Forelimb muscle (tissue), 1 donor: ENCODE measurements around the gene CD200. TPM values are rescaled to one million over a fixed set of nuclear protein-coding genes. Genes with fewer than 3 reads are reported as not detected.

ENCODE experiments used
- DNase-seq: peaks from one replicate; pipeline ENCODE4 v3.0.0-alpha.2; 2013; ENCODE audit warnings: low read depth
- polyA plus RNA-seq: library from polyadenylated mRNA; unstranded; fragments of 120-200 nt; gene quantifications from one replicate; pipeline ENCODE4 v1.2.1, GENCODE V29; 2013; ENCODE audit not compliant: insufficient read length

Gene CD200, protein sequence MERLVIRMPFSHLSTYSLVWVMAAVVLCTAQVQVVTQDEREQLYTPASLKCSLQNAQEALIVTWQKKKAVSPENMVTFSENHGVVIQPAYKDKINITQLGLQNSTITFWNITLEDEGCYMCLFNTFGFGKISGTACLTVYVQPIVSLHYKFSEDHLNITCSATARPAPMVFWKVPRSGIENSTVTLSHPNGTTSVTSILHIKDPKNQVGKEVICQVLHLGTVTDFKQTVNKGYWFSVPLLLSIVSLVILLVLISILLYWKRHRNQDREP
- polyA plus RNA-seq, result 11.0 TPM

- no peak for DNase-seq
These were observed at the start of gene CD200 for GRCh38 chr3:112333002-112333380. CD200 (plus strand) TSS chr3:112333156; CDS start chr3:112333213, 57 bp downstream.

- no peak for DNase-seq
These were observed 43.9 kb upstream of the CD200 start for GRCh38 chr3:112289011-112289410.

- peak; percentile 71 for DNase-seq
These were observed 39.3 kb upstream of the CD200 start, which contains the start of gene SLC9C1 for GRCh38 chr3:112293368-112294321. SLC9C1 (minus strand) TSS chr3:112294216; CDS start chr3:112286791, 7,425 bp downstream.

DNA sequence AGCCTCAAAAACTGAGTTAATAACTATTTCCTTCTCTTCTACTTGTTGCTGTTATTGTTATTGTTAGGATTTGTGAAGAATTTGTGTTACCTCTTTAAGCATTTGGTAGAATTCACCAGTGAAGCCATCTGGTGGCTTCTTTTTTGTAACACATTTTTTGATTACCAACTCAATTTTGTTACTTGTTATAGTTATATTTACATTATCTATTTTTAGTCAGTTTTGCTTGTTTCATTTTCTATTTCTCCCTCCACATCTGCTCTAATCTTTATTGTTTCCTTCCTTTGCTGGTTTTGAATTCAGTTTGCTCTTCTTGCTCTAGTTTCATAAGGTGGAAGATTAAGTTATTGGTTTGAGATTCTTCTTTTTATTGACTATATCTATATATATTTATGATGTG lies 35.2 kb upstream of the CD200 start:
- no peak for DNase-seq

- DNase-seq, result no peak
These were observed 34.2 kb upstream of the CD200 start for GRCh38 chr3:112298781-112299180.

GRCh38 chr3:112302150-112302830 lies 30.7 kb upstream of the CD200 start:
- DNase-seq, result no peak

- DNase-seq, result no peak
These were observed 29.8 kb upstream of the CD200 start for GRCh38 chr3:112302881-112303763.

DNA sequence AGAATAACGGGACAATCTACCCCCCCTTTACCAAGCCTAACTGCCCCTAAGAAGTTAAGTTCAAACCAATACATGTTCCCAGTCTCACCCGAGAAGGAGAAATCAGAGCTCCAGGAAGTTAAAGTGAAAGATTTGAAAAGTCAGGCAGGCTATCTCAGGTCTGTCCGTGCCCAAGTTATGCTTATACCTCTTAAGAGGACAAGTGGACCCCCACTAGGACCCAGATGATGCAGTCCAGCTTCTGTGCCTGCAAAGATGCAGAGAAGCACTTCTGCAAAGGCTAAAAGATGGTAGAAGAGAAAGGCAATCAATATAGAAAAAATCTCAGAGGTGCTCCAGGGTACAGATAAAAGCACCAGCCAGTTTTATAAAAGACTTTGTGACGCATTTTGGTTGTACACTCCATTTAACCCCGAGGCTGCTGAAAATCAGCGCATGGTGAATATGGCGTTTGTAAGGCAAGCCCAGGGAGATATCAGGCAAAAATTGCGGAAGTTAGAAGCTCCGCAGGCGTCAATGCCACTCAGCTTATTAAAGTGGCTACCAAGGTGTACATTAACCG lies 29.1 kb upstream of the CD200 start:
- no peak for DNase-seq

- no peak for DNase-seq
These were observed 28.3 kb upstream of the CD200 start for GRCh38 chr3:112304611-112305010.

DNA sequence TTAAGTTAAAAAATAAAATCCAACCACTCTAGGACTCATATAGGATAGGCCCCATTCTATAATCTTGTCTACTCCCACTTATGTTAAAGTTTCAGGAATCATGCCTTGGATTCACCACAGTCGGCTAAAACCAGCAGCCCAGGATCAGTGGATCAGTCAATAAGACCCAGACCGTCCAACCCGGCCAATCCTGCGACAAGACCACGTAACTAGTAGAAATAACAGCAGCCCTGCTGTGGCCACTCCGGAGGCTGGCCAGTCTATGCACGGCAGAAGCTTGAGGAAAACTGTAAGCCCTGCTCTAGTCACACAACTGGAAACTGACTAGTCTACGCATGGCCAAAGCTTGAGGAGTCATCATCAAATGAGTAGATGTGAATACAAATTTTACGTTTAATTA lies 26.1 kb upstream of the CD200 start:
- no peak for DNase-seq

- DNase-seq, result no peak
These were observed 25.4 kb upstream of the CD200 start for GRCh38 chr3:112307557-112307956.

DNA sequence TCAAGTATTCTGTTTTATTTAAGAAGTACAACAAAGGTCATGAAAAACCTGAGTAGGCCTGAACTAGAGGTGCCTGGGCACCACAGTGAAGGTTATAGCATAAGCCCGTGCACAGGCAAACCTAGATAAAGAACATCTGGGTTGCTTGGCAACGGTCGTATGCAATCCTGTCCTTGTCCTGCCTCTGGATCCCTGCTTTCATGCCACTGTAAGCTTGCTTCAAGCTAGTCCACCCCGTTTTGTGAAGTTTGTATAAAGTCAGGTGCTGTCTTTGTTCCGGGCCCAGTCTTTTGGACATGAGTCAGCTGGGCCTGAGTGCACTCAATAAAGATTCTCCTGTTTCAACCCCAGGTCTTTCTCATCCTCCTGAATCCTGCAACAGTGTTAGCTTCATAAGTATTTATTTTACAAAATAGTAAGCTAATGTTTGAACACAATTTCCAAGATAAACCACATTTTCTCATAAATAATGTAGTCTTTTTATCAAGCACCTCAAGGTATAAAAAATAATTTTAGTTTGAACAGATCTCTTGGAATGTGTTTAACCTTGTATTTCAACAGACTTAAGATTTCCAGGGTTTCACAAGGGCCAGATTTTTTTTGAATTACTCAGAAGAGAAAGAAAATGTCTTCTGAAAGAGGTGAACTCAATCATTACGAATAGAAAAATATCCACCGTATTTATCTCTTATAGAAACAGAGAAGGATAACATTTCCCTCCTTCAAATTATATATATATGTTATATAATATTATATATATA lies 24.6 kb upstream of the CD200 start:
- no peak for DNase-seq

GRCh38 chr3:112314649-112315048 lies 18.3 kb upstream of the CD200 start:
- no peak for DNase-seq

GRCh38 chr3:112315791-112316190 lies 17.2 kb upstream of the CD200 start:
- DNase-seq, result no peak

DNA sequence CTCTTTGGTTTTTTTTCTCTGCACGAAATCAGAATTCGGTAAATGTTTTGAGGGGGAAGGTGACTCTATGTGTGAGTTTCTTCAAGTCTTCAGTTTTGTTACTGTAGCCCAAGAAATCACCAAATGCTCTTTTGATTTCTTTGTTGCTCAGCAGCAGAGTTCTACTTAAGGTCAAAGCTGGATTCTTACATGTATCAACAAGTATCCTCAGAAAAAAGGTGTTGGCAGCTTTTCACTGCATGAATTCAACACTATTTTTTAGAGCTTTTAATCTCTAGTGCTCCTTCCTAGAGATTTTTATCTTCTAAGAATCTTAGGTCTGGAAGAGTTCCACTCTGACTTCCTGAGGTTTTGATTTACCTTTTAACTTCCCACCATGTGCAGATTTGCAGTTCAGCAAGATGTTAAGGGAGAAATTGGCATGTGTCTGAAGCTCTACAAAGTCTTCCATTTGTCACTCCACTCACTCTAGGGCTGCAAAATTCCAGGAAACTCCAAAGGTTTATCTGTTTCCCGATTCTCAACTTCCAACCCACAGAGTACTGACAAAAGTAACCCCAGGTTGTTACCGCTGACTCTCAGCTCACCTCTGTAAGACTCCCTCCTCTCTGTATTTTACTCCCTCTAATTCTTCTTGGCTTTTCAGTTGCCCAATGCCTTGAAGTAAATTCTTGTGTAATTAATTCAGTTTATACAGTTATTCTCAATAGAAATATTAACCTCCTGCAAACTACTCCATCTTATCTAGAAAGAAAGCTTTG lies 13.3 kb upstream of the CD200 start:
- no peak for DNase-seq

DNA sequence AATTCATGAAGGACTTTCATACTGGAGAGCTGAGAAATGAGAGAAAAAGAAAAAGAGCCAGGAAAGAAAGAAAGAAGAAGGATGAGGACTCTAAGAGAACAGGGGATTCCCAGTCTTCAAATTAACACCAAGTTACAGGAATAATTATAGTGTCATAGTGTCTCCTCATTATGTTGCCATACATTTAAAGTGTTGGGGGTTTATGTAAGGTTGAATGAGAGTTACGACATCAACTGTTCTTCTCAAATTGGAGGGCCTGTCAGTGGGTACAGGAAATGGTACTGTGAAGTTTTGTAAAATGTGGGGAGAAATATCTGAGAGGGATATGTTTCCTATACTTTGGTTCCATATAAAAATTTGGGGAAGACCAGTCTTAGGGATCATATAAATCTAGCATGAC lies 12.3 kb upstream of the CD200 start:
- DNase-seq, result no peak

GRCh38 chr3:112321867-112322652 lies 10.9 kb upstream of the CD200 start:
- no peak for DNase-seq

- DNase-seq, result no peak
These were observed 5.5 kb upstream of the CD200 start for GRCh38 chr3:112327371-112327951.
